ENCODE data around the gene MVD.
A peak's percentile ranks its signal among the peaks of the same experiment; 100 is the strongest.
"Not testable (repeated sequence)": the region's sequence is repeated elsewhere in the genome, so short reads cannot be mapped to it uniquely, and the experiment has no call there.

MVD gene

DNA sequence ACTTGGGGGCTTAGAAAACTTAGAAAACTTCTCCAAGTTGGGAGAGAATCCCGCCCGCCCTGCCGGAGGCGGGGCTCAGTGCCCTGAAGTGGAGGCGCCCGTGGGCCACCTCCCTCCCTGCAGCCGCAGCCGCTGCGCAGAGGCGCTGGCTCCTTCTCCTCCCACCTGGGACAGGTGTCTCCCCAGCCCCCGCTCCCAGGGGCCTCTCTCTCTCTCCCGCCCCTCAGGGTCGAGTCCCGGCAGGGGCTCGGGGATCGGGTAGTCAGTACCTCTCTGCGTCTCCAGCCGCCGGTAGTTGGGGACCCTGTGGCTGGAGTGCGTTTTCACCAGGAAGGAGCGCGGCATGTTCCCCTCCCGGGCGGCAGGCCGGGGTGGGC is 23.2 kb upstream of the MVD start:
- in situ Hi-C loops (cut with MboI; ENCODE audit: low pct_unique_long_range_greater_than_20kb, low sequenced_read_pairs), result no loop called here
- no peak for DNase-seq

DNA sequence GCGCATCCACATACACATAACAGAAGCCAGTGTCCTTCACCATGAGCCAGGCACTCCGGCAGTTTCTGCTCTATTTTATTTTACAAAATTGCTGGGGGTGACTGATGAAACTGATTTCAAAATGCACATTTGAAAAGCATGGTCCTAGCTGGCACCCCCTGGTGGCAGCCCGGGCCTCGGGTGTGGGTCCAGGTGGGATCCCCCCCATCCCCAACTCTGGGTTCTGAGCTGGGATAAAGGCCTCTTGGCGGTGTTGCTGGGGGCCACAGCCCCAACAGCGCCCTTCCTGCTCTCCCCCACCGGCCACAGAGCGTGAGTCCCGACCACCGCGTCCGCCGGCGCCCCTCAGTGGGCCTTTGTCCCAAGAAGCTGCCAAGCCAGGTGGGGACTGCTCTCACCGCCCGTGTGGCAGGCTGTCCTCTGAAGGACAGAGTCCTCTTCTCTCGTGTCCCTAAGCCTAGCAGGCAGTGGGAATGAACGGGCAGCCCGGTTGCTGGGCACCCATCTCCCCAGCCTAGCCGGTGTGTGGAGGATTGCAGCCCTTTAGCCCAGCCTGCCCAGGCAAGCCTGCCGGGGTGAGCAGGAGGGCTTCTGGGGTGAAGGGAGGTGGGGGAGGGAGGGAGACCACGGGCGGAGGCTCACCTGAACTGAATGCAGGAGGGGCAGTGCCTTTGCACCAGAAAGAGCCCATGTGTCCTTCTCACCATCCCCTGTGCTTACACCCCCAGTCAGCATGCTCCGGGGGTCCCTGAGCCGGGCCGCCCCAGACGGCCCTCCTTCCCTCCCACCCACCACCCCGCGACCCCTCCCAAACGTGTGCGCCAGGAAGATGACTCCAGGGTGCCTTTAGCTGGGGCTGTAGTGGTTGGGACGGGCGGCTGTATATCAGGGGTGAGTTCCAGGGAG is 22.5 kb upstream of the MVD start:
- DNase-seq, result peak; percentile 64
- in situ Hi-C loops (cut with MboI; ENCODE audit: low pct_unique_long_range_greater_than_20kb, low sequenced_read_pairs), result no loop called here

DNA sequence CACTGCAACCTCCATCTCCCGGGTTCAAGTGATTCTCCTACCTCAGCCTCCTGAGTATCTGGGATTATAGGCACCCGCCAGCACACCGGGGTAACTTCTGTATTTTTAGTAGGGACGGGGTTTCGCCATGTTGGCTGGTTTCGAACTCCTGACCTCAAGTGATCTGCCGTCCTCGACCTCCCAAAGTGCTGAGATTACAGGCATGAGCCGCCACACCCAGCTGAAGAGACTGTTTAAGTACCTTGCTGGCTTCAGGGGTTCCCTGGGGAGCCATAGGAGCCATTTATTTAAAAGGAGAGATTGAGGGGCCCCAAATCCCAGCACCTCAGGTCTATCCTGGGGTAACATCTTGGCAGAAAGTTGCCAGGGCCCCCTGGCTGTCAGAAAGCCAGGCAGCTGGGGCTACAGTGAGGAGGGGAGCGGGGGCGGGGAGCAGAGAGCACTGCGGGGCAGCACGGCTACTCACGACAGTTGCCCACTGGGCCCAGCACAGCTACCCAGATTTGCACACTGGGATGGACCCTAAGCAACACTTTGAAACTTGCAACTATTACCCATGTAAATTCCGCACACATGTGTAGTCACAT is 21.8 kb upstream of the MVD start:
- in situ Hi-C loops (cut with MboI; ENCODE audit: low pct_unique_long_range_greater_than_20kb, low sequenced_read_pairs), result no loop called here
- no peak for DNase-seq

DNA sequence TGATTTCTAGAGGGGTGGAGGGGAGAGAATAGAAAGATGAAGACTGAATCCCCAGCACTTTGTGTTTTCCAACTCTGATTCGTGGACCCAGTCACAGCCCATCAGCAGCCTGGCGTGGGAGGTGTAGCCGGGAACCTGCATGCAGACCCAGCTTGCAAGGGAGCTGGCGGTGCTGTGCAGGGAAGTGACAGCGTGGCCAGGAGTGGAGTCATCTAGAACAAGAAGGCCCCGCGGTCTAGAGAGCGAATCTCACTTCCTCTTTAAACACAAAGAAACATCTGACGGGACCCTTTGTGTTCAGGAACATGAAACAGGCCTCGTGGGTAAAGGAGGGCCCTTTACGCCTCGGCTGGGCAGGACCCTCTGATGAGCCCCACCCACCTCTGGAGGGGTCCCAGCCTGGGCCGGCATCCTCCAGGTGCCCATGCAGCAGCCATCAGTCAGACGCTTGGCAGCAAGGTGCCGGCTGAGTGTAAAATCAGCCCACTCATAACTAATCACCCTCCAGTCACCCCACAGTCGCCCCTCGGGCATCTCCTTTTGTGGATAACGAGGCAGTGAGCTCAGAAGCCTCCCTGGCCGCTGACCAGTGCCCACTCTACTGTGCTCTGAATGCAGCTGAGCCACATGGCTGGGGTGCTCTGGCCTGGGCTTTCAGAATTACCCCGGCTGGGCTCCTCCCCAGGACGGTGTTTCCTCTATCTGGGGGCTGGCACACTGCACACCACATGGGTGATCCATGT is 19.0 kb upstream of the MVD start:
- in situ Hi-C loops (cut with MboI; ENCODE audit: low pct_unique_long_range_greater_than_20kb, low sequenced_read_pairs), result no loop called here

GRCh38 chr16:88681084-88681680 is 18.3 kb upstream of the MVD start:
- peak; percentile 39 for DNase-seq

More for the DNA sequence above, 19.0 kb upstream of the MVD start:
- peak; percentile 88 for DNase-seq

DNA sequence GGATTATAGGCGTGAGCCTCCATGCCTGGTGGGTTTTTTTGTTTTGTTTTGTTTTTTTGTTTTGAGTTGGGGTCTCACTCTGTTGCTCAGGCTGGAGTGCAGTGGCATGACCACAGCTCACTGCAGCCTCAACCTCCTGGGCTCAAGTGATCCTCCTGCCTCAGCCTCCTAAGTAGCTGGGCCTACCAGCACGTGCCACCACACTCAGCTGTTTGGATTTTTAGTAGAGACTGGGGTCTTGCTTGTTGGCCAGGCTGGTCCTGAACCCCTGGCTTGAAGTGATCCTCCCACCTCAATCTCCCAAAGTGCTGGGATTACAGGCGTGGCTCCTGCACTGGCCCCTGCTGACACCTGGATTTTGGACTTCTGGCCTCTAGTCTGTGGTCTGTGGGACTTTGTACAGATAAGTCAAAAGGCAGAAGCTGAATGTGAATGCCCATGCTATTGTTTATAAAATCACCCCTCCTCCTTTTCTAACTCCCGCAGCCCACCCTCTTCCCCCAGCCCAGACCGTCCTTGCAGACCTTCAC is 17.7 kb upstream of the MVD start:
- no peak for DNase-seq

More at GRCh38 chr16:88681084-88681680, 18.3 kb upstream of the MVD start:
- in situ Hi-C loops (cut with MboI; ENCODE audit: low pct_unique_long_range_greater_than_20kb, low sequenced_read_pairs), result no loop called here

DNA sequence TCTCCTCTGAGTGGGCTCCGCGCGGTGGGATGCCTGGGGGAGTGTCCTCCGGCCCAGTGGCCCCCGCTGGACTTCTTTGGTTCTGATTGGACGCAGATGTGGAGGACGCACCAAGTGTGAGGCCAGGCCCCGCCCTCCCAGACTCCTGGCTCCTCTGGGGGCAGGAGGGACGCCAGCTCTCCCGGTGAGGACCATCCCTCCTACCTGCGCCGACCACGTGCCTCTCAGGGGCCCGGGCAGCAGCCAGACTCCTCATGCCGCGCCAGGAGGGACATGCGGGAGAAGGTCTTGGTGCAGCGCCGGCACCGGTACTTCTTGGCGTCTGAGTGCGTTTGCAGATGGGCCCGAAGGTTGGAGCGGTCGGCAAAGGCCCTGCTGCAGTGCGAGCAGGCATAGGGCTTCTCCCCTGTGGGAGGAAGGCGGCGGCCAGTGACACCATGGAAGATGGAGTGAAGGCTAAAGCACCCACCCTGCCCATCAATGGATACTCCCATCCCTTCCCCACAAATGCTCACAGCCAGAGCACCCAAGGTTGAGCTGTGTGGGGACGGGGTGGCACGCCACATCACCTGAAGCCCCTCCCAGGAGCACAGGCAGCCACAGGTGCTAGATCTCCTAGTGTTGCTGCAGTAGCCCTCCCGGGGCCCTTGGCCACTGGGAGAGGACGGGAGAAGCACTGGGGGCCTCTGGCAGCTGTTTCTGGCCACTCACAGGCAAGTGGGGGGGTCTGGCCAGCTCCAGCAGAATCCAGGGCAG is 15.5 kb upstream of the MVD start:
- in situ Hi-C loops (cut with MboI; ENCODE audit: low pct_unique_long_range_greater_than_20kb, low sequenced_read_pairs), result no loop called here
- DNase-seq, result no peak

More for the DNA sequence above, 17.7 kb upstream of the MVD start:
- in situ Hi-C loops (cut with MboI; ENCODE audit: low pct_unique_long_range_greater_than_20kb, low sequenced_read_pairs), result no loop called here

- in situ Hi-C loops (cut with MboI; ENCODE audit: low pct_unique_long_range_greater_than_20kb, low sequenced_read_pairs), result no loop called here
- no peak for DNase-seq
Observed at GRCh38 chr16:88677721-88678120, 14.8 kb upstream of the MVD start.

DNA sequence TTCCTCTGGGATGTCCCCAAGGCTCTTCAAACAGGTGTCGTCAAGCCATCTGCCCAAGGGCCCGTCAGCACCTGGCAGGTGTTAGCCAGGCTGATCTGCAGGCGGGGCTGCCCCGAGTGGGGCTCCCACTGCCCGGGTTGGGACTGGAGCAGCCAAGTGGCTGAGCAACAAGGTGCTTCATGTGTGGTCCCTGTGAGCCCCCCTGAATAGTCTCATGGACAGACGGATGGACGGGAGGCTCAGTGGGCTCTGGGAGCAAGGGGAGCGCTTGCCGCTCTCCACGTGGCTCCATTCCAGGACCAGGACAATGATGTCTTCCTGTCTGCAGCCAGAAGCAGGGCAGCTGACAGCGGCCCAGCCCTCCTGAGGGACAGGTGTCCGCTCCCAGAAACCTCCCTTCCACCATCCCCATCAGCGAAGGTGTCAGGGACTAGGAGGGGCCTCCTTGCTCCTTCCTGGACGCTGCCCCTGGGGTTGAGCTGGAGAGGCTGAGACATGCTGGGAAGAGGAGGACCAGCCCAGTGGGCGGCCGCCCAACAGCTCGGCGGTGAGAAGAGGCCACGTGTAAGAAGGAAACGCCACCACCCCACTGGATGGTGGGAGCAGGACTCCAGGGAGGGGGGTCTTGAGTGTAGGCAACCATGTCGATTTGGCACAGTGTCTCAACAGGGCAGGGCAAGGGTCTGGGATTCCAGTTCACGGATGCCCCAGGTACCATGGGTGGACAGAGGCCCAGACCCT is 13.8 kb upstream of the MVD start:
- in situ Hi-C loops (cut with MboI; ENCODE audit: low pct_unique_long_range_greater_than_20kb, low sequenced_read_pairs), result no loop called here
- DNase-seq, result no peak

DNA sequence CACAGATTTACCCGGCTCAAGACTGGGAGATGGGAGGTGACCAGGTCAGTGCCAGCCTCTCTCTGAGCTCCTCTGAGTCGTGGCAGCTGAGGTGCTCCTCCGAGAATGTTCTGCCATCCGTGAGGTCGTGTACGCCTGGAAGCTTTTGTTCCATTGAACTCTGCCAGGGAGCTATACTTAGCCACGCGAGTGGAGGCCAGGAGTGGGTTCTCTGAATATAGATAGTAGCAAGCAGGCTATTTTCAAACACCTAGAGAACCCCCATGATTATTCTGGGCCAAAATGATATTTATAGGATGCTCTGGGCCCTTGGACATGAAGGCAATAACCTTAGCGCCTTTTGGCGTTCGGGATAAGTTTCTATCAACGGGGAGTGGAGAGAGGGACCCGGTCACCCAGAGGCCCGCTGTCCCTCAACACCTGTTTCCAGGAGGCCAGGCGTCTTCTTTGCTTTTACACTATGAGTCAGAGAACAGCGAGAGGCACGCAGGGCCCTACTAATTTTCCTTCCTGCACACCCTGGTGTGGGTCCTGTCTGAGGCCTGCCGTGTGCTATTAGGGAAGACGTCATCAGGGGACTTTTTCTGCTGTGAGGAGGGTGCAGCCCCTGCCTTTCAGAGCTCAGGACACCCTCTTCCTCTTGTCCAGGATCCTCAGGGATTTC is 11.0 kb upstream of the MVD start:
- in situ Hi-C loops (cut with MboI; ENCODE audit: low pct_unique_long_range_greater_than_20kb, low sequenced_read_pairs), result no loop called here
- no peak for DNase-seq

GRCh38 chr16:88672776-88673175 is 9.9 kb upstream of the MVD start:
- DNase-seq, result no peak
- in situ Hi-C loops (cut with MboI; ENCODE audit: low pct_unique_long_range_greater_than_20kb, low sequenced_read_pairs), result no loop called here

DNA sequence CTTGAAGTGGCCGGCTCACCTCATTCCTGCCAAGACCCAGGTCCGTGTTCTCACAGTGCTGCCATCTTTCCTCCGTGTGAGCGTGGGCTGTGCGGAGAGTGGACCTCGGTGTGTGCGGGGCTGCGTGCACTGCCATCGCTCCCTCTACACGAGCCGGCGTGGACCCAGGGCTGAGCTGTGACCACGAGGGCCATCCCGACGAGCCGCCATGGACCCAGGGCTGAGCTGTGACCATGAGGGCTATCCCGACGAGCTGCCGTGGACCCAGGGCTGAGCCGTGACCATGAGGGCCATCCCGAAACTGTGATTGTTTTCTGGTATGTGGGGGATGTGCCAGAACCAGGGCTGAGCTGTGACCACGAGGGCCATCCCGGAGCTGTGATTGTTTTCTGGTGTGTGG is 8.9 kb upstream of the MVD start:
- no peak for DNase-seq
- in situ Hi-C loops (cut with MboI; ENCODE audit: low pct_unique_long_range_greater_than_20kb, low sequenced_read_pairs), result no loop called here

DNA sequence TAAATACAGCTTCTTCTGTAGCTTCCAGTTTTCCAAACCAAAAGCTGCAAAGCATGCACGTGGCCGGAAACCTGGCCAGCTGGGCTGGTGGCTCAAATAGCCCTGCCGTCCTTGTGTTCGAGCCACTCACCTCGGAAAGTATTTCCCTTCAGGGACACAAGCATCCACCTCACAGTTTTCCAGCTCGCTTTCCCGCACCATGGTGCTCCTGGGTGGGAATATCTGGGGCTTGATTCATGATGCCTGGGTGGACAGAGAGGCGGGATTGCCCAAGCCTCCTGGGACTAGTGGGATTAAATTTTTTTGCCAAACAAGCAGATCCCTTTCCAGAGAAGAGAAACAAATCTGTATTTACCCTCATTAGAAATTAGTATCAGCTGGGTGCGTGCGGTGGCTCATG is 7.1 kb upstream of the MVD start:
- DNase-seq, result no peak
- in situ Hi-C loops (cut with MboI; ENCODE audit: low pct_unique_long_range_greater_than_20kb, low sequenced_read_pairs), result no loop called here

- DNase-seq; in situ Hi-C loops (cut with MboI; ENCODE audit: low pct_unique_long_range_greater_than_20kb, low sequenced_read_pairs): not testable (repeated sequence)
Observed at GRCh38 chr16:88669493-88669892, 6.6 kb upstream of the MVD start.

- in situ Hi-C loops (cut with MboI; ENCODE audit: low pct_unique_long_range_greater_than_20kb, low sequenced_read_pairs), result no loop called here
Observed at GRCh38 chr16:88667461-88667860, 4.6 kb upstream of the MVD start.

GRCh38 chr16:88665570-88665969 is 2.7 kb upstream of the MVD start:
- no peak for DNase-seq
- in situ Hi-C loops (cut with MboI; ENCODE audit: low pct_unique_long_range_greater_than_20kb, low sequenced_read_pairs), result no loop called here

More at GRCh38 chr16:88667461-88667860, 4.6 kb upstream of the MVD start:
- no peak for DNase-seq

DNA sequence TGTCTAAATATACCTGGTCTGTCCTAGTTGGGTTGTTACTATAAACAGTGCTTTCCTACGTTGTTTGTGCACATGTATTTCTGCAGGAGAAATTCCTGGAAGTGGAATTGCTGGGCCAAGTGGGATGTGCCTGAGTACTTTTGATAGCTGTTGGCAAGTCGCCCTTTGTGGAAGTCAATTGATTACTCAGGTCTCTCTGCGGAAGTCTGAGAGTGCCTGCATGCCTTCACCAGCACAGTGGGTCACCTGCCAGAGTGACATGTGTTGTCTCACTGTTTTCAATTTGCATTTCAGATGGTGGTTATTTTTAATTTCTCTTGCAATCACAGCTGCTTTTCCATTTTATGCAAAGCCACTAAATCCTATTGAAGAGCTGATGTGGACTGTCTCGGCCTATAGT is 2.3 kb upstream of the MVD start:
- in situ Hi-C loops (cut with MboI; ENCODE audit: low pct_unique_long_range_greater_than_20kb, low sequenced_read_pairs), result no loop called here
- DNase-seq, result no peak
